Measurements from ENCODE around the gene DGKD.
"Not testable (repeated sequence)": the region's sequence is repeated elsewhere in the genome, so short reads cannot be mapped to it uniquely, and the experiment has no call there.

Gene DGKD

GRCh38 chr2:233380995-233381637, 26.8 kb downstream of the DGKD start:
- DNase-seq (ENCODE audit: low read depth, low spot score), result no peak
- no peak overlapping the region for H3K27ac ChIP-seq

- no peak overlapping the region for H3K27ac ChIP-seq
- peak; percentile 43 for DNase-seq (ENCODE audit: low read depth, low spot score)
Measured at GRCh38 chr2:233381638-233381995, 27.3 kb downstream of the DGKD start.

GRCh38 chr2:233384015-233384414, 29.7 kb downstream of the DGKD start:
- H3K27ac ChIP-seq, result no peak overlapping the region
- DNase-seq (ENCODE audit: low read depth, low spot score), result no peak

GRCh38 chr2:233384811-233385488, 30.7 kb downstream of the DGKD start:
- no peak overlapping the region for H3K27ac ChIP-seq
- DNase-seq (ENCODE audit: low read depth, low spot score), result peak; percentile 55

GRCh38 chr2:233385489-233386044, 31.3 kb downstream of the DGKD start:
- no peak overlapping the region for H3K27ac ChIP-seq

GRCh38 chr2:233386382-233387041, 32.2 kb downstream of the DGKD start:
- DNase-seq (ENCODE audit: low read depth, low spot score), result peak; percentile 6
- no peak overlapping the region for H3K27ac ChIP-seq

More at GRCh38 chr2:233385489-233386044, 31.3 kb downstream of the DGKD start:
- no peak for DNase-seq (ENCODE audit: low read depth, low spot score)

GRCh38 chr2:233387225-233387624, 32.9 kb downstream of the DGKD start:
- H3K27ac ChIP-seq, result no peak overlapping the region
- no peak for DNase-seq (ENCODE audit: low read depth, low spot score)

- no peak for DNase-seq (ENCODE audit: low read depth, low spot score)
- H3K27ac ChIP-seq, result no peak overlapping the region
Measured at GRCh38 chr2:233387667-233388528, 33.6 kb downstream of the DGKD start.

- no peak for DNase-seq (ENCODE audit: low read depth, low spot score)
- H3K27ac ChIP-seq, result no peak overlapping the region
Measured at GRCh38 chr2:233389601-233390125, 35.4 kb downstream of the DGKD start.

GRCh38 chr2:233395687-233396086, 41.4 kb downstream of the DGKD start:
- DNase-seq (ENCODE audit: low read depth, low spot score), result no peak
- no peak overlapping the region for H3K27ac ChIP-seq

GRCh38 chr2:233396726-233397665, 42.7 kb downstream of the DGKD start:
- not testable (repeated sequence) for H3K27ac ChIP-seq; DNase-seq (ENCODE audit: low read depth, low spot score)

GRCh38 chr2:233399306-233400225, 45.3 kb downstream of the DGKD start:
- no peak for DNase-seq (ENCODE audit: low read depth, low spot score)
- H3K27ac ChIP-seq, result no peak overlapping the region

- H3K27ac ChIP-seq, result no peak overlapping the region
- DNase-seq (ENCODE audit: low read depth, low spot score), result no peak
Measured at GRCh38 chr2:233400341-233400740, 46.0 kb downstream of the DGKD start.

- no peak for DNase-seq (ENCODE audit: low read depth, low spot score)
- no peak overlapping the region for H3K27ac ChIP-seq
Measured at GRCh38 chr2:233400961-233401360, 46.7 kb downstream of the DGKD start.

- no peak for DNase-seq (ENCODE audit: low read depth, low spot score)
- no peak overlapping the region for H3K27ac ChIP-seq
Measured at GRCh38 chr2:233402346-233402745, 48.1 kb downstream of the DGKD start.

- no peak overlapping the region for H3K27ac ChIP-seq
- DNase-seq (ENCODE audit: low read depth, low spot score), result no peak
Measured at GRCh38 chr2:233402789-233403188, 48.5 kb downstream of the DGKD start.

GRCh38 chr2:233404222-233404621, 49.9 kb downstream of the DGKD start:
- H3K27ac ChIP-seq, result no peak overlapping the region
- DNase-seq (ENCODE audit: low read depth, low spot score), result no peak

- no peak for DNase-seq (ENCODE audit: low read depth, low spot score)
- H3K27ac ChIP-seq, result no peak overlapping the region
Measured at GRCh38 chr2:233406865-233407264, 52.6 kb downstream of the DGKD start.
